ENCODE measurements around the gene SPAG9.

Gene SPAG9

DNA sequence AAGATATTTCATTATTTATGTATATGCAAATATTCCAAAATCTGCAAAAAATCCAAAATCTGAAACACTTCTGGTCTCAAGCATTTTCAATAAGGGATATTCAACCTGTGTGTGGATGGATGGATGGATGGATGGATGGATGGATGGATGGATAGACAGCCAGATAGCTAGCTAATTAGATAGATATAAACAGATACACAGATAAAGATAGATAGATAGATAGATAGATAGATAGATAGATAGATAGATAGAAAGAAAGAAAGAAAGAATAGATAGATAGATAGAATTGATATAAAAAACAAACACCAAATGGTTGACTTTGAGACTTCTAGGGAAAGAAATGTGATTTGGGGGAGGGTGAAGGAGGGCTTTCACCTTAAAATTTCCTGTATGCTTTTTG is 139.4 kb downstream of the SPAG9 start:
- no peak for DNase-seq

GRCh38 chr17:50979524-50979927 is 141.1 kb downstream of the SPAG9 start:
- DNase-seq, result no peak

DNA sequence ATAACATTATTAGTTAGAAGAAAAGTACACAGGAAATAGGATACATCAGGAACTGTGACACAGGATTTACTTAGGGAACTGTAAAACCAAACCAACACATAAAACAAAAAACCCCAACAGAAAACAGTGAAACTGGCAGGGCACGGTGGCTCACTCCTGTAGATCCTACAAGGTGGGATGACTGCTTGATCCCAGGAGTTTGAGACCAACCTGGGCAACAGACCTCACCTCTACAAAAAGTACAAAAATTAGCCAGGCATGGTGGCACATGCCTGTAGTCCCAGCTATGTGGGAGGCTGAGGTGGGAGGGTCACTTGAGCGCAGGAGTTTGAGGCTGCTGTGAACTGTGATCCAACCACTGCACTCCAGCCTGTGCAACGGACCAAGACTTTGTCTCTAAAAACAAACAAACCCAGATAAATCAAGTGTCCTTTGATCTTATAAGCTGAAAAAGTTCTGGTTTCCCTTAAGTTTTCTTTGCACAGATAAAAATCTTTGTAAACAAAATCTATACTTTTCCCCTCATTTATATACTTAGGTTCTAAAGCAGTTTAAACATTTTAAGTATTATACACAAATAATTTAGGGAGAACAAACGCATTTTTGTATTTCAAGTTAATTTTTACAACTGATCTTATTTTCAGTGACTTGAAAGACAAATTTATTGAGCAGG is 143.0 kb downstream of the SPAG9 start:
- no peak for DNase-seq

GRCh38 chr17:50976951-50977472 is 143.7 kb downstream of the SPAG9 start:
- no peak for DNase-seq

- DNase-seq, result no peak
Observed at GRCh38 chr17:50973557-50974494, 146.8 kb downstream of the SPAG9 start.

GRCh38 chr17:50972577-50972976 is 148.1 kb downstream of the SPAG9 start:
- no peak for DNase-seq

- DNase-seq, result no peak
Observed at GRCh38 chr17:50967795-50968194, 152.9 kb downstream of the SPAG9 start.

GRCh38 chr17:50966163-50966666 is 154.5 kb downstream of the SPAG9 start:
- DNase-seq, result no peak

DNA sequence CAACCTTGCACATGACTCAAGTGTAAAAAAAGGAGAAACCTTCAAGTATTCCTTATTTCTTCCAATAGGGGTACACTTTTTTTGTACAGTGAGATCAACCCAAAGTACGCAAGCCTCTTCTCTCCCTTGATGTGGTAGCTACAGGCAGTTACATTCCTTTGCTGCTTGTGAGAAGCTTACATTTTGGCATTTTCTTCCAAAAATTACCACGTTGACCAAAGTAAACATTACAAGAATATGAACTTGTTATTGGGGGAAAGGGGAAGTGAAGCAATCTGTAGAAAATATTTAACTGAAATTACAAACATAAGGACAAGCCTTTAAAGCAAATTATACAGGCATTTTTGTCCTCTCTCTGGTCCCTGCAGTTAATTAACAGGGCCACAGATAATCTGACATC is 157.5 kb downstream of the SPAG9 start:
- DNase-seq, result no peak

GRCh38 chr17:50961282-50962220 is 159.1 kb downstream of the SPAG9 start:
- DNase-seq, result no peak

GRCh38 chr17:50959341-50959740 is 161.3 kb downstream of the SPAG9 start:
- no peak for DNase-seq

- DNase-seq, result no peak
Observed at GRCh38 chr17:50957600-50958575, 162.8 kb downstream of the SPAG9 start.

- DNase-seq, result peak; percentile 29
Observed at GRCh38 chr17:50956750-50957523, 163.7 kb downstream of the SPAG9 start.

- no peak for DNase-seq
Observed at GRCh38 chr17:50956409-50956749, 164.3 kb downstream of the SPAG9 start.

GRCh38 chr17:50955667-50956120 is 165.0 kb downstream of the SPAG9 start:
- no peak for DNase-seq

DNA sequence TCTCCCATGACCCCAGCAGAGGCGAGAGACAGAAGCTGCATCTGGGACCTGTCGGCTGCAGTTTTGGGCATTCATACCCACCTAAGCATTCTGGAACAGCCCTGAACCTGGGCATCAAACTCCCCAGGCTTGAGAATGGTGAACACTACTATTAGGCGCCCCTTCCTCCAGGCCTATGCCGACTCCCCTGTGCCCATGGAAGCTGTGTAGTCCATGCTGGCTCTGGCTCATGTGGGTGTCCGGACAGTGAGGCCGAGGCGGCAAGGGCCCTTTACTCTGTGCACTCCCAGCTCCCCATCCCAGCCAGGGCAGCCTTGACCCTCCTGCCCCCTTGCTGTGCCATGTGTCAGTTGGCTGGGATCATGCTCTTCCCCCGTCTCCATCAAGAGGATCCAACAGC is 165.5 kb downstream of the SPAG9 start:
- no peak for DNase-seq

DNA sequence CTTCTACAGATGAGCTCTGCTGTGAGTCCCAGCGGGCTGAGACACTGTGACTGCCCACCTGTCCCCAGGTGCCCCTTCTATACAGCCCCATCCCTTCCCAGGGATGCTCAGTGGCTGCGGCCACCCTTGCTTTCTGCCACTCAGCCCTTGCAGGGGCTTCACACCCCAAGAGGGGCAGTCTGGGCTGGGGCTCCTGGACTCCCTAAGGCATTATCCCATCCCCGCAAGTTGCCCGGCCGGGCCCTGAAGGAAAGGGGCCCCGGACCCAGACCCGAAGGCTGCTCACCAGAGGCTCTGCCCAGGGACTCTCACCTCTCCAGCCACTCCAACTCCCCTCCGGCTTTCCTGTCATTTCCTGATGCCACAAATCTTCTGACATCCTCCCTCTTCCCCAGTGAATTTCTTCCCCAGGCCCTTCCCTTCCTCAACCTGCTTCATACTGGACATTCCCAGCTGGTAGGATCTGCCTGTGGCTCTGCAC is 166.0 kb downstream of the SPAG9 start:
- no peak for DNase-seq

DNA sequence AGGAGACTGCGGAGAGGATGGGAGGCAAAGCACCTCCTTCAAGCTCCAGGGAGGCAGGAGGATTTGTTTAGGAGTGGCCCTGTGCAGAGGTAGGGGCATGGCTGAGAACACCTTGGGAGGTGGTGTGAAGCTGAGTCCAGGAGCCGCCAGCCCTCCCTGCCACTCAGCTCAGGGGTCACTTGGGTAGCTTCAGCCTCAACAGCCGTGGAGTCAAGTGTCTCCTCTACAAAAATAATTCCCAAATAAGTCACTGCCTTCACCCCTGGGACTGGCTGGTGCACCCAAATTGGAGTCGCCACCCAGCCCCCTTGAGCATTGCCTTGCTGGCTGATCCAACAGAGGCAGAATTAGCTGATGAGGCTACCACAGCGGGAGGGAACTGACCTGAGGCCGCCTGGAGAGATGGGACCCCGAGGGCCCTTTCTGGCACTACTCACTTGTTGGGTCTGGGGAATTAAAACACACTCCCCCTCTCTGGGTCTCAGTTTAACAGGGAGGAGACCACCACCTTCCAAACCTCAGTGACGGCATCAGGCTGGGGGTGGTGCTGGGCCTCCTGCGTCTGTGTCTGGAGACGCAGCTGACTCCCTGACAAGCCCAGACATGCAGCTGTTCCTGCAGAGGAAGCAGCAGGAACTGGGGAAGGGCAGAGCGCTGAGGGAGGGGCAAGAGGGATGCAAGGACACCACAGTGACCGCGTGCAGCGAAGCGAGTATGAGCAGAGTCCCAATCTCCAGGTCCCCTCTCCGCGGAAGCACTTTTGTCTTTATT is 166.7 kb downstream of the SPAG9 start:
- peak; percentile 56 for DNase-seq

GRCh38 chr17:50953518-50953830 is 167.2 kb downstream of the SPAG9 start:
- DNase-seq, result no peak

DNA sequence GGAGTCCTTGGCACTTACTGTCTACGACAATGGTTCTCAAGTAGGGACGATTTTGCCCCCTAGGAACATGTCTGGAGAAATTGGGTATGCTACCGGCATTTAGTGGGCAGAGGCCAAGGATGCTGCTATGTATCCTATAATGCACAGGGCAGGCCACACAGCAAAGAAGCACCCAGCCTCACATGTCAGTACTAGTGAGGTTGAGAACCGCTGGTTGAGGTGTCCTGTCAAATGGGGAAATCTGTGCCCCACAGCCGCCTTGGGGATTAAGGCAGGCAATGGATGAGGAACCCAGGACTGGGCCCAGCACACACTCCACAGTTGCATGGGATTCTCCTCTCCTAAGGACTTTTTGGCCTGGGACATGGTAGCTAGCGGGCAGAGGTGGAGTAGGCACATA is 167.8 kb downstream of the SPAG9 start:
- no peak for DNase-seq
